ENCODE results near the gene SPIB.
"Not testable (repeated sequence)": the region's sequence is repeated elsewhere in the genome, so short reads cannot be mapped to it uniquely, and the experiment has no call there.

SPIB gene

DNA sequence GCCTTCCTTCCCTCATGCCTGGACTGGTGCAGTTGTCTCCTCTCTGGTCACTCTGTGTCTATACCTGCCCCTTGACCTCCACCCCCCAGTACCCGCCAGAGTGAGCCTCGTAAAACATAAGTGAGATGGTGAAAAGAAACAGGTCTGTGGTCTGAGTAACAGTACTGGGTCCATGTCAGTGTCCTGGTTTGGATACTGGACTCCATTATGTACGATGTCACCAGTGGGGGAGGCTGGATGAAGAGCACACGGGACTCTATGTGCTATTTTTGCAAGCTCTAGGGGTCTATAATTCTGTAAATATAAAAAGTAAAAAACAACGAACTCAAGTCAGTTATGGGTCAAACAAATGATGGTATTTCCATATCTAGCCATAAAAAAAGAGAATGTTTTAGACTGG lies 28.3 kb downstream of the SPIB start:
- DNase-seq, result no peak

DNA sequence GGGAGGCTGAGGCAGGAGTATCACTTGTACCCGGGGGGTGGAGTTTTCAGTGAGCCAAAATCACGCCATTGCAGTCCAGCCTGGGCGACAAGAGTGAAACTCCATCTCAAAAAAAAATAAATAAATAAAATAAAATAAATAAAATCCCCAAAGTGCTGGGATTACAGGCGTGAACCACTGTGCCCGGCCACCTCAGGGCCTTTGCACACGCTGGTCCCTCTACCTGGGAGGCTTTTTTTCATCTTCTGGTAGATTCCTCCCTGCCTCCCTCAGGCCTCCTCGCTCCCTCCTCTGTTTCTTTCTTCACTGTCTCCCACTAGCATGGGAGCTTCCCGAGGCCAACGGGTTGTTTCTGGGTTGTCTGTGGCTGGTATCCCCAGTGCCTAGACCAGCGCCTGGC lies 29.0 kb downstream of the SPIB start:
- DNase-seq, result no peak

DNA sequence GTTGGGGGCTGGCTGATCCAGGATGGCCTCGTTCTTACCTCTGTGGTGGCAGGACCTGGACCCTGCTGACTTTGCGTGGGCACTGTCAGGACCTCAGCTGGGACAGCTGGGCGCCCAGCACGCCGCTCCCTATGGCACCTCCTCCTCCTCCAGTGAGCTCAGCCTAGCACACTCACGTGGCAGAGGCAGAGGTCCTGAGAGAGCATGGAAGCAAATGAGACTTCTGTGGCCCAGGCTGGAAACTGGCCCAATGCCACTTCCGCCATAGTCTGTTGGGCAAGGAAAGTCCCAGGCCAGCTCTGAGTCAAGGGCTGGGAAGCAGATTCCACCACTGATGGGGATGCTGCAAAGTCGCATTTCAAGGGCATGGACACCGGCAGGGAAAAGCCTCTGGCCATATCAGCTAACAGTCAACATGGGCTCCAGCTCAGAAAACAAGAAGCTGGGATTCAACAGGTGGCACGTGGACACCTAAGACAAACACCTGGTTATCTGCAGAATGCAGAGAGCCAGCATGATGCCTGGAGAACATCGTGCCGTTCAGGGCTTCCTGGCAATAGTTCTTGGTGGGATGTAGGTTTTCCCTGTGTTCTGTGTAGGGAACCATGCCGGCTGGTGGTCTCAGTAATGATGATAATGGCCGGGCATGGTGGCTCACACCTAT lies 30.6 kb downstream of the SPIB start:
- no peak for DNase-seq

DNA sequence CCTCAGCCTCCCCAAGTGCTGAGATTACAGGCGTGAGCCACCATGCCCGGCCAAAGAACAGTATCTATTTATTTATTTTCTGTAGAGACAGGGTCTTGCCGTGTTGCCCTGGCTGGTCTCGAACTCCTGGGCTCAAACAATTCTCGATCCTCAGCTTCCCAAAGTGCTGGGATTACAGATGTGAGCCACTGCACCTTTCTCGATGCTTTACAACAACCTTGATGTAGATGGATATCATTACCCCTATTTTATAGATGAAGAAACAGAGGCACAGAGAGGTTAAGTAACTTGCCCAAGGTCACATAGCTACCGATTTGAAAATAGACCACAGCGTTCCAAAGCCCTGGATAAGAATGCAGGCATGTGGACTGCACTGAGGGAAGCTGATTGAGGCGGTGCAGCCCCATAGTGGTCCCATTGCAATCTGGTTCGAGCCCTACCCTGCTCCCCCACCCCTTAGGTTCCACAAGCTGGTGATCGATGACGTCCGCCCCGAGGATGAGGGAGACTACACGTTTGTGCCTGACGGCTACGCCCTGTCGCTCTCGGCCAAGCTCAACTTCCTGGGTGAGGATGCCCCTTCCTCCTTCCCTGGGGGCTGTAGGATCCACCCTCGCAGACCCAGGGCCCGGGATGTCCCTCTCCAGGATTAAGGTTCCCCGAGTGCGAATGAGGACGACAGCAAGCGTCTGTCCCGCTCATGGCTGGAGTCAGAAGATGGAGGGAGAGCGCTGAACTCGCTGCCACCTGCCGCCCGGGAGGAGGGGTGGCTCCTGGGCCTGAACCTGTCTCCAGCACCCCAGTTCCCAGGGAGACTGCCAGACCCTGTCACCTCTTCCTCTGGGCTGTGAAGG lies 31.9 kb downstream of the SPIB start:
- no peak for DNase-seq

DNA sequence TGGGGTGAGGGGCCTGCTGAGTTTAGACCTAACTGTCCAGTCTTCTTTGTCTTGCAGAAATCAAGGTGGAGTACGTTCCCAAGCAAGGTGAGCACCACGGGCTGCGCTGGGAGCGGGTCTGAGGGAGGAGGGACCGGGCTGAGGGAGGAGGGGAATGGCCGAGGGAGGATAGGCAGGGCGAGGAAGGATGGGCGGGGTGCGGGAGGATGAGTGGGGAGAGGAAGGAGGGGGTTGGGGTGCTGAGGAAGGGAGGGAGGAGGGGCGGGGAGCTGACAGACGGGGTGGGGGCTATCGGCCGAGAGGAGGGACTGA lies 32.4 kb downstream of the SPIB start:
- no peak for DNase-seq

DNA sequence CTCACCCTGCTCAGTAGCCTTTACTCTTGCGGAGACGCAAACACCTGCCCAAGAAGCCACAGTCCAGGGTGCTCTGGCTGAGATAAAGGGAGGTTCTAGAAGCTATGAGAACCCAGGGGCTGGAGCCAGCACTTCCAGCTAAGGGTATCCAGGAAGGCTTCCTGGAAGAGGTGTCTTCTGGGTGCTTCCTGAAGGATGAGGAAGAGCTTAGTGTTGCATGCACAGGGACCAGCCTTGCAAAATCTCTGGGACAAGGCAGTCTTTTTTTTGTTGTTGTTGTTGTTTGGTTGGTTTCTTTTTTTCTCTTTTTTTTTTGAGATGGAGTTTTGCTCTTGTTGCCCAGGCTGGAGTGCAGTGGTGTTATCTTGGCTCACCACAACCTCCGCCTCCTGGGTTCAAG lies 34.5 kb downstream of the SPIB start:
- no peak for DNase-seq

DNA sequence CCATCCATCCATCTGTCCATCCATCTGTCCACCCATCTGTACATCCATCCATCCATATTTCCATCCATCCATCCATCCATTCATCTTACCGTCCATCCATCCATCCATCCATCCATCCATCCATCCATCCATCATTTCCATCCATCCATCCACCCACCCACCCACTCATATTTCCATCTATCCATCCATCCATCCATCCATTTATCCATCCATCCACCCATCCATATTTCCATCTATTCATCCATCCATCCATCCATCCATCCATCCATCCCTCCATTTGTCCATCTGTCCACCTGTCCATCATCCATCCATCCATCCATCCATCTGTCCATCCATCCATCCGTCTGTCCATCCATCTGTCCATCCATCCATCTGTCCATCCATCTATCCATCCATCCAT lies 37.3 kb downstream of the SPIB start:
- DNase-seq, result no peak

DNA sequence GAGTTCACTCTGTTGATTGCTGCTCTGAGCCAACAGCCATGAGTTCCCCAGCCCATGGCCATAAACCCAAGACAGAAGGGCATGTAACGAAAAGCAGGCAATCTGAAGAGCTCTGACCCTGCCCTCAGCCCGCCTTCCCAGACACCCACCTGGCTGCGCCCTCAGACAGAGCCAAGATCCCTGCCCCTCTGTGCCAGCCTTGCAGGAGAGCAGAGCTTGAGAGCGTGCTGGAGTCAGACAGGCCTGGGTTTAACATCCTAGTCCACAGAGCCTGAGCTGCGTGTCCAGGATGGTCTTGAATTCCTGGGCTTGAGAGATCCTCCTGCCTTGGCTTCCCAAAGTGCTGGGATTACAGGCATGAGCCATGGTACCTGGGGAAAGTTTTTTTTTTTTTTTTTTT lies 38.6 kb downstream of the SPIB start:
- no peak for DNase-seq

DNA sequence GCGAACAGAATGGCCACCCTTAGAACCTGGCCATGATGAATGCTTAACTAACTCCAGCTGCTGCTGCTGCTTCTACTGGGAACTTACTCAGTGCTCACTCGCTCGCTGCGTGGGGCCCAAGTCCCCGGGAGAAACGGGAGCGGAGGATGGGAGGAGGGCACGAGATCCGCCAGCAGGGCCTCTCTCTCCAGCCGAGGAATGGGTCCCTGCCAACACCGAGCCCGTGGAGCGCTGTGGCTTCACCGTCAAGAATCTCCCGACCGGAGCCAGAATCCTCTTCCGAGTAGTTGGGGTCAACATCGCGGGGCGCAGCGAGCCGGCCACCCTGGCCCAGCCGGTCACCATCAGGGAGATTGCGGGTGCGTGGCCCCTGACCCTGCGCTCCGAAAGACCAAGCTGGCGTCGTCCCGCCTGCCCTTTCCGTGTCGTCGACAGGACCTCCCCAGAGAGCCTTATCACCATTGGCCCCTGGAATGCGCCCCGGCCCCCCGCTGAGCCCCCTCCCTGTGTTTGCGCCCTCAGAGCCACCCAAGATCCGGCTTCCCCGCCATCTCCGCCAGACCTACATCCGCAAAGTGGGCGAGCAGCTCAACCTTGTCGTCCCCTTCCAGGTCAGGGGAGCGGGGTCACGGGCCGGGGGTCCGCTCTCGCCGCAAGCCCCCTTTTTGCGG lies 39.8 kb downstream of the SPIB start:
- no peak for DNase-seq

DNA sequence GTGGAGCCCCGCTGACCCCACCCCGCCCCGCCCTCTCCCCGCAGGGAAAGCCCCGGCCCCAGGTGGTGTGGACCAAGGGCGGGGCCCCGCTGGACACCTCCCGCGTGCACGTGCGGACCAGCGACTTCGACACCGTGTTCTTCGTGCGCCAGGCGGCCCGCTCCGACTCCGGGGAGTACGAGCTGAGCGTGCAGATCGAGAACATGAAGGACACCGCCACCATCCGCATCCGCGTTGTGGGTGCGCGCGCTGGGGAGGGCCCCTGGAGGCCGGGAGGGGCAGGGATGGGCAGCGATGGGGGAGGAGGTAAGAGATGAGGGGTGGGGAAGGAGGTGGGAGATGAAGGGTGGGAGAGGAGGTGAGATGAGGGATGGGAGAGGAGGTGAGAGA lies 40.3 kb downstream of the SPIB start:
- no peak for DNase-seq

DNA sequence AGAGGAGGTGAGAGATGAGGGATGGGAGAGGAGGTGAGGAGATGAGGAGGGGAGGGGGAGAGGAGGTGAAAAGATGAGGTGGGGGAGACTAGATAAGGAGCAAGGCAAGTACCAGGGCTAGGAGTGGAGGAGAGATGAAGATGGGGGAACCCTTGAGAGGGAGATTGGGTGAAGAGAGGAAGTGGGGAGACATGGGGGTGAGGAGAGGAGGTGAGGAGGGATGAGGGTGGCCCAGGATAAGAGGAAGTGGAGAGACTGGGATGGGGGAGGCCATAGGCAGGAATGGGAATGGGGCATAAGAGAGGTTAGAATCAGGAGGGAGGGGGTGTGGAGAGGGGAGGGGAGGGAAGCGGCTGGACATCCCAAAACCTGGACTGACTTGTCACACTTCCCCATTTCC lies 40.9 kb downstream of the SPIB start:
- DNase-seq, result no peak

DNA sequence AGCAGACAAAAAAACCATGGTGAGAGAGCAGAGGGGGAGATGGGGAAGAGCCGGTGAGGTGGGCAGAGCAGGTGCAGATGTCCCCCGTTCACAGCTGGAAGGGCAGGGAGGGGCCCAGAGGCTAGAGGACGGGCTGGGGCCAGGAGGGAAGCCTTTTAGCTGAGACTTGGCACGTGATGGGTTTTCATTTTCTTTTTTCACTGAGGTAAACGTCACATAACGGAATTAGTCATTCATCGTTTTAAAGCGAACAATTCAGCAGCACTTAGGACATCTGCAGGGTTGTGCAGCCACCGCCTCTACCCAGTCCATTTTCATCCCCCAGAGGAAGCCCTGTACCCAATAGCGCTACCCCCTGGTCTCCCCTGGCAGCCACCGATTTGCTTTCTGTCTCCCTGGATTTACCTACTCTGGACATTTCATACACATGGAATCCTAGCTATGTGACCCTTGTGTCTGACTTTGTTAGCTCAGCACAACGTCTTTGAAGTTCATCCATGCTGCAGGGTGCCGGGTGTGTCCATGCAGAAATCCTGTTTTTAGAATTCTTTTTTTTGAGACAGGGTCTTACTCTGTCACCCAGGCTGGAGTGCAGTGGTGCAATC lies 41.5 kb downstream of the SPIB start:
- DNase-seq, result no peak

DNA sequence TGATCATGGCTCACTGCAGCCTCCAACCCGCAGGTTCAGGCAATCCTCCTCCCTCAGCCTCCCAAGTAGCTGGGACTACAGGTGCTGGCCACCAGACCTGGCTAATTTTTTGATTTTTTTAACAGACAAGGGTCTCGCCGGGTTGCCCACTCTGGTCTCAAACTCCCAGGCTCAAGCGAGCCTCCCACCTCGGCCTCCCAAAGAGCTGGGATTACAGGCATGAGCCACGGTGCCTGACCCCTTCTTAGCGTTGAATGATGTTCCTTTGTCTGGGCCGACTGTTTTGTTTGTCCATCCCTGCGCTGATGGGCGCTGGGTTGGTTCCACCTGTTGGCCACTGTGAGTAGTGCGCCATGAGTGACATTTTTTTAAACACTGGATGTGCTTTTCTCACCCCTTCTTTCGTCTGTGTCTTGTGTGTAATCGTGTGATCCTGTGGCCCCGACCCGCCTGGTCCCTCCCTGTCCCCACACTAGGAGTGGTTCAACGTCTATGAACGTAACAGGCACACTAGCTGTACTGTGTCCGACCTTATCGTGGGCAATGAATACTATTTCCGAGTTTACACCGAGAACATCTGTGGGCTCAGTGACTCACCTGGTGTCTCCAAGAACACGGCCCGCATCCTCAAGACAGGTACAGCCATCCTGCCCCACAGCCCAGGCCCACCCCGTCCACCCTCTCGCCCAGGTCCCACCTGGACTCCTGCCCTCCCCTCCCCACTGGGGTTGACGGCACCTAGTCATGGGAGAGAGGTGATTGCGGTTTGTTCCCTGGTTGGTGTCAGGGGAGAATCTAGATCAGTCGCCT lies 42.5 kb downstream of the SPIB start:
- DNase-seq, result peak; percentile 72

DNA sequence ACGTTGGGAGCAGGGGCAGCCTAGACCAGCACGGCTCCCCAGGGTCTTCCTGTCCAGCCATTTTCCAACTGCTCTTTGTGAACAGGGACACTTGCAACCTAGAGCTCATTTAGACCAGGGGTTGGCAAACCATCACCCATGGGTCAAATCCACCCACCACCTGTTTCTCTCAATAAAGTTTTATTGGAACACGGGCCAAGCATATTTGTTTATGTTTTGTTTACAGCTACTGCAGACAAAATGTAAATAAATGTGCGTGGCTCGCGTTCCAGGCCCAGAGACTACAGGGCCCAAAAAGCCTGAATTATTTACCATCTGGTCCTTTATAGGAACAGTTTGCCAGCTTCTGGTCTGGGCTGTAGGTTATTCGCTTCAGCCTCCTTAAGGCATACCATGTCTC lies 44.2 kb downstream of the SPIB start:
- no peak for DNase-seq

DNA sequence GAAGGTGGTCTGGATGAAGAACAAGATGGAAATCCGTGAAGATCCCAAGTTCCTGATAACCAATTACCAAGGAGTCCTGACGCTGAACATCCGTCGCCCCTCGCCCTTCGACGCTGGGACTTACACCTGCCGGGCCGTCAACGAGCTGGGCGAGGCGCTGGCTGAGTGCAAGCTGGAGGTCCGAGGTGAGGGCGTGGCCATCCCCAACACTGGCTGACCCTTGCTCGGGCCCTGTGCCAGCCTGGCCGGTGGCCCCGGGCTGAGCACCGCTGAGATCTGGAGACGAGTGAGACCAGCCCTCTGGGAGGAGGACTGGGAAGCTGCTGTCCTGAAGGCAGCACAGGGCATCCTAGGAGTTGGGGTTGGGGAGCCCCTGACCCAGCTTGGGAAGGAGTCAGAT lies 45.6 kb downstream of the SPIB start:
- no peak for DNase-seq

DNA sequence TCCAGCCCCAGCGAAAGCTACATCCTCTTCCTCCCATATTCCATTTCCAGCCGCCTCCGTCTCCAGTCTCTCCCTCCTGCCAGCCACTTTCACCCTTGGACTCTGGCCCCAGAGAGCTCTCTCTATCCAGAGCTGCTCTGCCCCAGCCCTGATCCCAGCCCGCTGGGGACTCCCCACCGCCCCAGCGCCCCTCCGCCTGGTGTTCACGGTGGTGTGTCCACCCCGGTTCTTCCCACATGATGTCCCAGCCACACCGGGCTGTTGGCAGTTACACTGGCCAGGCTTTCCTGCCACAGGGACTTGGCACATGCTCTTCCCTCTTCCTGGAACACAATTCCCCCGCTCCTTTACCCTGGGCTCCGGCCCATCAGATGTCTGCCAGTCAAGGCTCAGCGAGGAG lies 46.3 kb downstream of the SPIB start:
- no peak for DNase-seq

DNA sequence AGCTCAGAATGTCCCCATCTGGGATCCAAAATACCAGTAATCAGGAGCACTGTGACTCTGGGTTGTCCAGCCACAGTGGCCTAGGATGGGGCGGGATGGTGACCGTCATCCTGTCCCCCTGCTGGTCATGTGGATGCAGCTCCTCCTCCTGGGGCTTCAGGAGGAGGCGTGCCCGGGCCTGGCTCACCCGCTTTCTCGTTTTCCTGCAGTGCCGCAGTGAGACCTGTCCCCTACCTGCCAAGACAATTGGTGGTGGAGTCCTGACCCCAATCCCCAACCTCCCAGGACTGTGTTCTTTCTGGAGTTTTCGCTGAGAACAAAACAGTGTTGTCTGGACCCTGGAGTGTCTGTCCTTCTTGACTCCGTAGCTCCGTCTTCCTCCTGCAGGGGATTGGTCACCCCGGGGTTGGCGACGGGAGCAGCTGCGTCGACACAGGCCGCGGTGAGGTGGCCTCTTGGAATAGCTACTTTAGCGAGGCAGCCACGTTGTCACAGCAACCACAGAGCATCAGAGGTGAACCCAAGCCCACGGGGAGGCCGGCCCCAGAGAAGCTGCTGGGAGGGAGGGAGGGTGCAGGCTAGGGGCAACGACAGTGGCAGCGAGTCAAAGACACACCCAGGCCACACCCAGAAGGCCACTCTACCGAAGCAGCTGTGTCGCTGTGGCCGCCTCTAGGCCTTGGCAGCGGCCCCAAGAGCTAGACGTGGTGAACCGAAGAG lies 47.4 kb downstream of the SPIB start:
- DNase-seq, result peak; percentile 79

DNA sequence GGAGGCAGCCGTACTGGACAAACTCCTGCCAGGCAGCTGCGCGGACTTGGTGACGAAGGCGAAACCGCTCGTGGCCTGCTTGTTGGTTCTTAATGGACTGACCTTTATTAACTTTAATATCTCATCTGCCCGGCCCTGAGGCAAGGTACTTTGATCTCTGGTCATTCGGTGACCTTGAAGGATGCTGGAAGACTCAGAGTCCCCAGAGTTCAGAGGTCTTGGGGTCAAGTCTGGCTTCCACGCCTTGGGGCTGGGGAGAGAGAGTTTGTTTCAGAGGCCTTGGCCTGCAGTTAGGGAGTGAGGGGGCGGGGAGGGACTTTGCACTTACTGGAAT lies 47.9 kb downstream of the SPIB start:
- DNase-seq, result no peak

DNA sequence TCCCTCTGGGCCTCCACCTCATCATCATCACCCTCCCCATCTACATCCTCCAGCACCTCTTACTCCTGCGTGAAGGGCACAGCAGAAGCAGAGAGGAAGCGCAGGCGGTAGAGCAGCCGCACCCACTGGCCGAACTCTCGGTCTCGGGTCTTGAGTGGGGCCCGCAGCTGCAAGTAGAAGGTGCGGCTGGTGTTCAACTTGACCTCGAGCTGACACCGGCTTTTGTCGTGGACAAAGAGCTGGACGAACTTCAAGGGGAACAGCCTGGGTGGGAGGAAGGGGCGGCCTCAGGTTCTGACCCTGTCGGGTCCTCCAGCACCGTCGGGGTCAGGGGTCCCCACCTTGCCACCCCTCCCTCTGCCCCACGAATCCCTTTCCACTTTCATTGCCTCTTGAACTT lies 48.8 kb downstream of the SPIB start:
- DNase-seq, result no peak

DNA sequence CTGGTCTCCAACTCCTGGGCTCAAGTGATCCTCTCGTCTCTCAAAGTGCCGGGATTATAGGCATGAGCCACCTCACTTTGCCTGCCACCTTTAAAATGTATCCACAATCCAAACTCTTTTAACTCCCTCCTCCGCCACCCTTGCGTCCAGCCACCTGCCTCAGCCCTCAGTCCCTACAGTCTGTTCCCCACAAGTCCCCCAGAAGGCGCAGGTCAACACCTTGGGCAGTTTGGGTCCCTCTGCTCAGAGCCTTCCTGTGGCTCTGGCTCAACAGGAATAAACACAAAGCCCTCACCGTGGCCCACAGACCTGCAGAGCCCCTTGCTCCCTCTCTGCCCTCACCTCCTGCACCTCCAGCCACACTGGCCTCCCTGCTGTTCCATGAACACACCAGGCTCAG lies 50.1 kb downstream of the SPIB start:
- DNase-seq, result no peak

DNA sequence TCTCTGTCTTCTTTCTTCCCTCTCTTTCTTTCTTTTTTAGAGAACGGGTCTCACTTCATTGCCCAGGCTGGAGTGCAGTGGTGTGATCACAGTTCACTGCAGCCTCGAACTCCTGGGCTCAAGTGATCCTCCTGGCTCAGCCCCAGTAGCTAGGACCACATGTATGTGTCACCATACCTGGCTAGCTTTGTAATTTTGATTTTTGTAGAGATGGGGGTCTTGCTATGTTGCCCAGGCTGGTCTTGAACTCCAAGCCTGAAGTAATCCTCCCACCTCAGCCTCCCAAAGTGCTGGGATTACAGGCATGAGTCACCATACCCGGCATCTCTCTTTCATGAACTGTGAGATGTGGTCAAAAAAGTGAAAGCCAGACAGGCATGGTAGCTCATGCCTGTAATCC lies 54.6 kb downstream of the SPIB start:
- DNase-seq, result not testable (repeated sequence)

DNA sequence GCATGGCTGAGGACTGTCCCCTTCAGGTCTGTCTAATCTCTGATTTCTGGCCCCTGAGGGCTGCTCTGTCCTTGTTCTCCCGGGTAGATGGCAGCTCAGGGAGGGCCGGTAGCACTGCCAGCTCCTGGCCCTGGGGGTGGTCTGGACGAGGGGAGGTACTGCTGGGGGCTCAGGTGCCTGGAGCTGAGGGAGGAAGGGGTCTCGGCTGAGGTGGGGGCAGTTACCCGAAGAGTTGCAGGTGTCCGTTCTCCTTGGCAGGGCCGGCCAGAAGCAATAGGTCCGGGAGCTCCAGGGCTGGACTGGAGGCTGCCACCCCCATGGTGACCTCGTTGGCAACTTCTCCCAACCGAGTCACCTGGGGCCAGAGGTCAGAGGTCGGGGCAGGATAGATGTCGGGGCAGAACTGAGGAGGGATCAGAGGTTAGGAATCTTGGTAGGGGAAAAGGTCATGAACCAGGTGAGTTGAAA lies 56.4 kb downstream of the SPIB start:
- no peak for DNase-seq

Measured in NCI-H1105 treated with DMSO at 0.1 percent for 48 hours (cell line).